PFSK-1 (cell line): ENCODE data around the gene RBP2.

Experiments
- POLR2AphosphoS5 ChIP-seq: IDR thresholded peaks from 2 replicates; pipeline ENCODE4 v1.6.1; 2012; ENCODE audit warnings: low read depth, mild to moderate bottlenecking, control low read depth, low read length, moderate library complexity
- SIN3A ChIP-seq: IDR thresholded peaks from 2 replicates; pipeline ENCODE4 v1.6.1; 2012; ENCODE audit warnings: mild to moderate bottlenecking, low read length, moderate library complexity, borderline replicate concordance; ENCODE audit not compliant: insufficient read depth
- TAF1 ChIP-seq: IDR thresholded peaks from 2 replicates; pipeline ENCODE4 v1.6.1; 2012; ENCODE audit warnings: low read length, control low read depth, borderline replicate concordance; ENCODE audit not compliant: insufficient read depth
- TF ChIP-seq, protein P1 (sequence below), 2 experiments: IDR thresholded peaks; 2 replicates each; pipeline versions ENCODE4 v1.6.1 to v1.8.0; 2011 to 2012; ENCODE audit warnings: low read depth in 2 of 2, low read length in 2 of 2, control low read depth in 1 of 2, inconsistent platforms in 1 of 2, mild to moderate bottlenecking in 1 of 2, moderate library complexity in 1 of 2; ENCODE audit not compliant: insufficient read depth in 1 of 2

DNA sequence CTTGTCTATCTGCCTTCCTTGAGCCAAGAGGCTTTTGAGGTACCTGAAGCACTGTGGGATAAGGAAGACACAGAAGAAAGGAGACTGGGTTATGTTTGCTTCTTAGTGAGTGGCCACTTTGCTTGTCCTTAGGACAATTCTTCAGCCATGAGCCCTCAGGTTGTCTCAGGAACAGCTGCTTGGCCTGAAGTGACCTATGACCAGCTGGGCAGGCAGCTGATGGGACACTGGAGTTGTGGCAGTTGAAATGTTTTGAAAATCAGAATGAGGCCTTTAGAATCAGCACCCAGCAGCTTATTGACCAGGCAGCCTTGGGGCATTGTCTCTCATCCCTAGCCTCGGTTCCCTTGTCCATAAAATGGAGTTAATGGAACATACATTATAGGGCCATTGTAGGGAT lies 37.0 kb downstream of the RBP2 start:
- no peak for TF ChIP-seq SIN3A
- no peak for TF ChIP-seq POLR2AphosphoS5
- no peak for TF ChIP-seq TAF1
- TF ChIP-seq, protein P1, sequence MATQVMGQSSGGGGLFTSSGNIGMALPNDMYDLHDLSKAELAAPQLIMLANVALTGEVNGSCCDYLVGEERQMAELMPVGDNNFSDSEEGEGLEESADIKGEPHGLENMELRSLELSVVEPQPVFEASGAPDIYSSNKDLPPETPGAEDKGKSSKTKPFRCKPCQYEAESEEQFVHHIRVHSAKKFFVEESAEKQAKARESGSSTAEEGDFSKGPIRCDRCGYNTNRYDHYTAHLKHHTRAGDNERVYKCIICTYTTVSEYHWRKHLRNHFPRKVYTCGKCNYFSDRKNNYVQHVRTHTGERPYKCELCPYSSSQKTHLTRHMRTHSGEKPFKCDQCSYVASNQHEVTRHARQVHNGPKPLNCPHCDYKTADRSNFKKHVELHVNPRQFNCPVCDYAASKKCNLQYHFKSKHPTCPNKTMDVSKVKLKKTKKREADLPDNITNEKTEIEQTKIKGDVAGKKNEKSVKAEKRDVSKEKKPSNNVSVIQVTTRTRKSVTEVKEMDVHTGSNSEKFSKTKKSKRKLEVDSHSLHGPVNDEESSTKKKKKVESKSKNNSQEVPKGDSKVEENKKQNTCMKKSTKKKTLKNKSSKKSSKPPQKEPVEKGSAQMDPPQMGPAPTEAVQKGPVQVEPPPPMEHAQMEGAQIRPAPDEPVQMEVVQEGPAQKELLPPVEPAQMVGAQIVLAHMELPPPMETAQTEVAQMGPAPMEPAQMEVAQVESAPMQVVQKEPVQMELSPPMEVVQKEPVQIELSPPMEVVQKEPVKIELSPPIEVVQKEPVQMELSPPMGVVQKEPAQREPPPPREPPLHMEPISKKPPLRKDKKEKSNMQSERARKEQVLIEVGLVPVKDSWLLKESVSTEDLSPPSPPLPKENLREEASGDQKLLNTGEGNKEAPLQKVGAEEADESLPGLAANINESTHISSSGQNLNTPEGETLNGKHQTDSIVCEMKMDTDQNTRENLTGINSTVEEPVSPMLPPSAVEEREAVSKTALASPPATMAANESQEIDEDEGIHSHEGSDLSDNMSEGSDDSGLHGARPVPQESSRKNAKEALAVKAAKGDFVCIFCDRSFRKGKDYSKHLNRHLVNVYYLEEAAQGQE (IDR thresholded peaks at IDR 0.05; ENCODE audit: insufficient read depth in 1 of 2, low read depth in 2 of 2, low read length in 2 of 2) = no peak
